D341Med (cell line): ENCODE measurements around the gene PI4KA.

Source experiments
- DNase-seq: peaks from one replicate; pipeline ENCODE4 v3.0.0; 2012; ENCODE audit warnings: low spot score

PI4KA gene

DNA sequence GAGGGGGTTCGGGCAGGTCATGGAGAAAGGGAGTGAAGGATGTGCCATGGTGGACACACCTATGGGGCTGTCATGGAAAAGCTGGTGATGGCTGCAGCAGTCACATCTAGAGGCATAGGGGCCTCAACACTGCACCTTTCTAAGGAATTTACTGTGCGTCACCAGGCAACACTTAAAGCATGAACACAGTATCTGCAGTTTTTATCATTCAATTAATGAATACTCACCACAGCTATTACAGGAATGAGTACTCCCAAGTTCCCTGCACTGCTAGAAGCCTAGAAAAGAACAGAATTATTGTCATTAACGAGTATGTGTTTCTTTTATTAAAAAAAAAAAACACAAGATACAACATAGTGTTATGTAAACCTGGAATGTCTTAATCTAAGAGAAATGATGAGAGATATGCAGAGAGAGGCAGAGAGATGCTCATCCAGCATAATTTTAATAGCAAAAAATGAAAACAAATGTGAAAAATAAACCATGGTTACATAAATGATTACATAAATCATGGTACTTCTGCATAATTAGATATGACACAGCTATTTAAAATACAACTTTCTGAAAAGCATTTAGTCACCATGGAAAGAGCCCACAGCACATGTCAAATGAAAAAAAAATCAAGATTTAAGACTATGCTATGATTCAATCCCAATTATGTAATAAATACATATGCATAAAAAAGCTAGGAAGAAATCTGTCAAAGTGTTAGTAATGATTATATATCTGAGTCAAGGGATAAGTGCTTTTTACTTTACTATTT is 65.5 kb downstream of the PI4KA start:
- no peak for DNase-seq

DNA sequence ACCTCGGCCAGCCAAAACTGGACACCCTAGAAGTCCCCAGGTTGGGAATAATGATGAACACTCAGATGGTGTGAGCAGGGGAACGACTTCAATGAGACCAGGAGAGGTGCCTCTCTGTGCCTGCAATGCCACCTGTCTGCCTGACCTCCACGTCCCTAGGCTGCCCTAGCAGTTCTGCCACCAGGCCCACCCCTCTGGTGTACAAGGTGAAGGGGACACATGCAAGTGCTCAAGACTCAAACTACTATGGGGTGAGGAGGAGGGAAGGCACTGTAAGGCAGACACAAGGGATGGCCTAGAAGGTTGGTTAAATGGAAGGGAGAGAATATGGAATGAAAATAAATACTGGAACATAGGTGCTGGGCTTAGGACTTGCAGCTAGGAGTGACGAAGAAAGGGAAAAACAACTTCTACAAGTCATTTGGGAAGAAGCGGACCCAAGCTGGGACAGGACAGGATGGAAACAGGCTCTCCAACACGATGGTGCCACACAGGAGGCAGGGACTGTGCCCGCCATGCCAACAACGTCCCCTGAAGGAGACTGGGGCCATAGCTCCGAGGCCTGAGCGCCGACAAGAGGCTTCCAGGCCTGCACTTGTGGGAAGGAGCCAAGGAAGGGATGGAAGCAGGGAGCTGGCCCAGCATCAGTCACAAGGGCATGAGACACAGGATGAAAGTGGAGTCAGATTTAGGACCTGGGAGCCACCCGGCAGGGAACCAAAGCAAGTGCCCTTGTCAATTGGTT is 66.2 kb downstream of the PI4KA start:
- no peak for DNase-seq

DNA sequence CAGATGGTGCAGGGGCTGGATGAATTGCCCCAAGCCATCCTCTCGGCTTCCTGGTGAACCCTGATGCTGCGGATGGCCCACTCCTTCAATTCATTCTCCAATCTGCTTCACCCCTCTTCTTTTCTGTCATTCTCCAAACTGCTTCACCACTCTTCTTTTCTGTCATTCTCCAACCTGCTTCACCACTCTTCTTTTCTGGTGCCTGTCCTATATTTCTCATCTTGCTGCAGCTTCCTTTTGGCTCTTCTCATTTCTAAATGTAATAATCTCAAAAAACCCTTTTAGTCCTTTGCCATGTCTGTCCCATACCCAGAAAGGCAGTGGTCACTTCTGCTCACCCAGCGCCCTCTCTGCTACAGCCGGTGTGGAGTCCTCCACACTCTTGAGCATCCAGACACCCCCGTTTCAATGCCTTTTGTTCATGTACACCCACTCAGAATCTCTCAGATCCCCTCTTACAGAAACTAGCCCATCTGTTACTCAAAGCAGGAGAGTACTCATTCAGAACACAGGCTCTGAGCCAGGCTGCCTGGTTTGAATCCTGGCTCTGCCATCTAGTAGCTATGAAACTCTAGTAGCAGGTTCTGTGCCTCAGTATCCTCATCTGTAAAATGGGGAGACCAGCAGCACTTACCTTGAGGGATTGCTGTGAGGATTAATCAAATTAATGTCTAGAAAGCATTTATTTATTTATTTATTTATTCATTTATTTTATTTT is 69.8 kb downstream of the PI4KA start:
- no peak for DNase-seq

DNA sequence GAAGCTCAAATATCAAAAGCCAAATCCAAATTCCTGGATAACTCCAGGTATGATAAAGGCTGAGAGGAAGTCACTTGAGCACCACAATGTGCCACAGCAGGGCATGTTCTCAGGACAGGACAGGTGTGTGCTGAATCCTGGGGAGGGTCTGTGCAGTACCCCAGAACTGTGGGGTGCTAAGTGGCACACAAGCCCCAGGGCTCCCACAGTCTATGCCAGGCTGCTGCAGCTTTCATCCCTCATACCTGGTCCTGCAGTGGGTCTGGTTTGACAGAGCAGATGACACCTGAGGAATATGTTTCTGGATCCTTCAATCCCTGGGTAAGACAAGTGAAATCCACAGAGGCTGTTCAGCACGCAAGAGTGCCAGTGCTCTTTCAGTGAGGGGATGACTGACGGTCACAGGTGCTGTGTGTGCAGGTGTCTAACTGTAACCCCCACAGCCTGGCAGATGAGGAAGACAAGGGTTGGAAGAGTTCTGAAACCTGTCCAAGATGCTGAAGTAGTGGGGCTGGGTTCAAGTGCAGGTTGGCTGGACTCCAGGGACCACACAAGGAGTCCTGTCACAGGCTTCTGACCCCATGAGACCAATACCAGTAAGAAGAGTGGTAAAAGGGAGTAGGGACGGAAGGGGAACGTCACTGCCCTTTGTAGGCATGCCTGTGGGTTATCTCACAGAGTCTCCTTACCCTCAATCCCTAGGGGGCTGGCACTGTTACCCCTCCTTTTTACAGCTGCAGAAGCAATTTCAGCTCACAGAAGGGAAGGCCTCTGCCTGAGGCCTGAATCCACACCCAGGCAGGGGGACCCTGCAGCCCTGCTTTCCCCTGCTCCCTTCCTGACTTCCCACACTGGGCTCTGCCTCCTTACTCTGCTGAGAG is 70.6 kb downstream of the PI4KA start:
- DNase-seq = no peak

DNA sequence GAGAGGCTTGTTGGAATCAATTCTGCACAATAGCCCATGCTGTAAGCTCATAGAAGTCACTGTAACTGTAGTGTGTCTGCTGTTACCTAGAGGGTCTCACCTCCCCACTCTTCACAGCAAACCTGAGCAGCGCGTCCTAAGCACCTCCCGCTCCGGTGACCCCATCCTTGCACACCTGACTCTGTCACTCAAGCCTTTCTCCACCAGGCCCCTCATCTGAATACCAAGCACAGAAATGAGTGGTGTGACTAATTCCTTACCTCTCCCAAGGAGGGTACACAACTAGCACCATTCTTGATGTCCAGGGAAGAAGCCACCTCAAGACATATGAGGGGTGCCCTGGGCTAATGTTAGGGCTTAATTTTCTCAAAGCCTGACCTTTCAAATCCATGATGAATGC is 71.4 kb downstream of the PI4KA start:
- no peak for DNase-seq

DNA sequence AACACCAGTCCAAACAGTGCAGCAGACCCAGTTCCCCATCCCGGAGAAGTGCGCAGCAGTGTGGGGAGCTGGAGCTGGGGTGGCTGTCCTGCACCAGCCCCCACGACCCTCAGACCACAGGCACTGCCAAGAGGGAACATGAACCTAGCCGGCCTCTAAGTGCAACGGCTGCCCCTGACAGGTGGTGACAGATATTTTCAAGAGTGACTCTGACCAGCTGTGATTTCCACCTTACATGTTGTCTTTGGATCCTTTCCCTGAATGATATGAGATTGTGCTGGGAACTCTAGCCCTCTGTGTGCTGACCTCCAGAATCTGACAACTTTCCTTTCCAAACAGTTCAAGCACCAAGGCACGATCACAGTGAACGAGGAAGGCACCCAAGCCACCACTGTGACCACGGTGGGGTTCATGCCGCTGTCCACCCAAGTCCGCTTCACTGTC is 72.1 kb downstream of the PI4KA start:
- DNase-seq = no peak

DNA sequence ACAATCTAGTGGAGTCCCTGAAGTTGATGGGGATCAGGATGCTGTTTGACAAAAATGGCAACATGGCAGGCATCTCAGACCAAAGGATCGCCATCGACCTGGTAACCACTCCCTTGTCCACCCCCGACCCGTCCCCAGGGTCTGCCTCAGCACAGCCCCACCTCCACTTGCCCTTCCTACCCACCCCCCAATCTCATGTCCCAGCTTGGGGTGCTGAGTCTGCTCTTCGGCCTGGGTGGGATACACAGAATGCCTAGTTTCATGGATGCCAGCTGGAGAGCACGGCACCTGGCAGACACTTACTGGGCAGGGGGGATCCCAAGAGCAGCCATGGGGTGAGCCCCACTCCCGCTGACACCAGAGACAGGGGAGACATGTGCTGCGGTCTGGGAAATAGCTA is 72.6 kb downstream of the PI4KA start:
- DNase-seq = no peak

DNA sequence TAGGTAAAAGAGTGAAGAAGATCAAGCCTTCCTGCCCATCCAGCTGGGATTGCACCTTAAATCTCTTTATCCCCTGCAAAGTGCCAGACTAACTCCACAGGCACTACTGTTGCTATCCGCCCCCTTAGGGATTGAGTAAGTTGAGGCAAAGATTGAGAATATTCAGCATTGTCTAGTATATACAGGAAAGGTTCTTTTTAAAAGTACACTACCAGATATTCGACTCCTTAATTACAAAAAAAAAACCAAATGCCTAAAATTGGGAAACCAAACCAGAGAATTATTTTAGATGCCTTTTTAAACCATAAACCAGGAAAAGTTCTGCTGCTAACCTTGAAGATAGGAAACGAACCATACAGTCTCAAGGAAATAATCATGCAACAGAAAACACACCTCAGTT is 73.2 kb downstream of the PI4KA start:
- no peak for DNase-seq

DNA sequence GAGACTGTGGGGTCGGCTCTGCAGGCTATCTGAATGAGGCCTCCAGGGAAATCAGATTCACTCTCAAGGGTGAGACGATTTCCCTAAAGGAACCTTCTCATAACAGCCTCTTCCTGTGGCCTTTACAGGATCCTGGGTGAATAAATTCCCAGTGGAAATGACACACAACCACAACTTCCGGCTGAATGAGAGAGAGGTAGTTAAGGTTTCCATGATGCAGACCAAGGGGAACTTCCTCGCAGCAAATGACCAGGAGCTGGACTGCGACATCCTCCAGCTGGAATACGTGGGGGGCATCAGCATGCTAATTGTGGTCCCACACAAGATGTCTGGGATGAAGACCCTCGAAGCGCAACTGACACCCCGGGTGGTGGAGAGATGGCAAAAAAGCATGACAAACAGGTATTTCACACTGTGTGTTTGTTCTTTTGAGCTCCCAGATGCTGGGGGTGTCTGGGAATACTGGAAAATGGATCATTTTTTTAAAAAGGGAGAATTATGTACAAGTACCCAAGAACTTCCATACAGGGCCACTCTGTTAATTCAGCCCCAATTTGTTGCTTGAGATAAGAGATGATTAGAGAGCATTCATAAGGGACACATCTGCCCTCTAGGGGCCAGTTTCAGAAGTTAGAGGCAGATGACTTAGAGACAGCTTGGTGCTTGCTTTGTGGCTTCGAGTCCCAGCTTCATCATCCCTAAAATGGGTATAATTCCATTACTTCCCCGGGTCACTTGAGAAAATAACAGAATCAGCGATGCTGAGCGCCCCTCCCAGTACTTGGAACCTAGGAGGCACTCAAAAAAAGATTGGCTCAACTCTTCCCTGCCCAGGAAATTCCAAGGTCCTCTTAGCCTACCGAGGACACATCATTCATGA is 74.5 kb downstream of the PI4KA start:
- DNase-seq = peak; percentile 71

DNA sequence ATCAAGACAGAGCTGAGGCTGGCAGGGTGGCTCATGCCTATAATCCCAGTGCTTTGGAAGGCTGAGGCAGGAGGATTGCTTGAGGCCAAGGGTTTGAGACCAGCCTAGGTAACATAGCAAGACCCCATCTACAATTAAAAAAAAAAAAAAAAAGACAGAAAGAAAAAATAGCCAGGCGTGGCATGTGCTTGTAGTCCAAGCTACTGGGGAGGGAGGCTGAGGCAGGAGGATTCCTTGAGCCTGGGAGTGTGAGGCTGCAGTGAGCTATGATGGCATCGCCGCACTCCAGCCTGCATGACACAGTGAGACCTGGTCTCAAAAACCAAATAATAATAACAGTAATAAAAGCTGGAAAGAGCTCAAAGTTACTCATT is 75.3 kb downstream of the PI4KA start:
- no peak for DNase-seq

DNA sequence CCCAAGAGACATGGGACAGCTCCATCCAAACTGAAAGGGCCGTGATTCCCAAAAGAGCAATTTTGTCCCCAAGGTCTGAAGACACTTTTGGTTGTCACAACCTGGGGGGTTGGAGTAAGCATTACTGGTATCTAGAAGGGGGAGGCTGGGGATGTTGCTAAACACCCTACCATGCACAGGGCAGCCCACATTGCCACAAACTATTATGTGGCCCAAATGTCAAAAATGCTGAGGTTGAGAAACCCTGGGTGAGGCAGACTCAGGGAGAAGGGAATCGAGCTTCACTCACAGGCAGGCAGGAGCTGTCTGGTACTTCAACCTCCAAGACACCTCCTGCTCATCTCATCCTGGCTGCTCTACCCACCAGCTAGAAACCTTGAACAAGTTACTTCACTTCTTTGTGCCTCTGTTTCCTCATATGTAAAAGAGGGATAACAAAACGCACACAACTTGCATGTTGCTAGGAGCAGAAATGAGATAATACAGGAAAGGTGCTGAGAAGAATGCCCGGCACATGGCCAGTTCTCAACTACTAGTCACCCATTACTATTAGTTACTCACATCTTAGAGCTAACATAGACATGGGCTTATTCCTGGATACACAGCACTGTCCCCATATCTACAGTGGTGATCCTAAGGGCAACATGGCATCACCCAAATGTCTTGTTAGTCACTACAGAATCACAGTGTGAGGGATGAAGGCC is 75.9 kb downstream of the PI4KA start:
- DNase-seq = no peak

DNA sequence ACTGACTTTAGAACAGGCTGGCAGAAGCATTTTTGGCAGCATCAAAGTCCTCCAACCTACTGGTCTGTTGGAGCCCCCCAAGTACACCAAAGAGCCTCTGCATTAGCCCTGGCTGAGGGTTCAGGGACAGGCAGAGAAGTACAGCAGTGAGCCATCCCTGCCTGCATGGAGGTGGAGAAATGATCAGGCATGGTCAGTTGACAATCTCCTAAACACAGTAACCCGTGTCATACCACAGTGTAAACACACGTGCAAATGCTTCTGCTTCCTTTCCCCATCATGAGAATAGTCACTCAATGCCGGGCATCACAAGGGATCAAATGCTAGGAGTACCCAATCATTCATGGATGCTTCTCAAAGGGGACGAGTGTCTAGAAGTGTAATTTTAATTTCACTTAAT is 76.5 kb downstream of the PI4KA start:
- DNase-seq = no peak

DNA sequence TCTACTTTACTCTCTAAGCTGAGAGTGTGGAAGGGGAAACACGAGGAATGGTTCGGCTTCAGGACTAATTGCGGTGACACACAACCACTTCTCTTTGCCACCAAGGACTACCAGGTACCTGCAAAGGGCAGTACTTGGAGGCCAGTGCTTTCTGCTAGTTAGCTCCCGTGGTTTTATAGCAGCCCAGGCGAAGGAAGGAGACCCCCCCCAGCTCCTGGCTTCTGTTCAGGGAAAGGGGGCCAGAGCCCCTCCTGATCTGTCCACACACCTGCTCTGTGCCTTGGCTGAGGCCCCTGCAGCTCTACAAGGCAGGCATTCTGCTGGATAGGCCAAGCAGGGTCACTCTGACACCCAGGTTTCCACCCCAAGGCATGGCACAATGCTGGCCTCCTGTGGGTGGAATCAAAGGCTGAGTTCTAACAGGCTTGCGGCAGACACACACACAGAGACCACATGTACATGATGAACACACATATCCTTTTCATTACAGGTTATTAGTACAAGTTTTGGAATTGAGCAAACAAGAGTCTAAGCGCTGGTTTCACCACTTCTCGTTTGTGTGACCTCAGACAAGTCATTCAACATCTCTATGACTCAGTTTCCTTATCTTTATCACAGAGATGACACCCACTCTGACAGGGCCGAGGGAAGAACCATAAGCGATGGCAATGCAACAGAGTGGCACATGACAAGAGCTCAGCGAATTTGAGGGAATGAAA is 77.2 kb downstream of the PI4KA start:
- no peak for DNase-seq

DNA sequence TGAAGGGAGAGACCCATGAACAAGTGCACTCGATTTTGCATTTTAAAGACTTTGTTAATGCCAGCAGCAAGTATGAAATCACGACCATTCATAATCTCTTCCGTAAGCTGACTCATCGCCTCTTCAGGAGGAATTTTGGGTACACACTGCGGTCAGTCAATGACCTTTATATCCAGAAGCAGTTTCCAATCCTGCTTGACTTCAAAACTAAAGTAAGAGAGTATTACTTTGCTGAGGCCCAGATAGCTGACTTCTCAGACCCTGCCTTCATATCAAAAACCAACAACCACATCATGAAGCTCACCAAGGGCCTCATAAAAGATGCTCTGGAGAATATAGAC is 78.8 kb downstream of the PI4KA start:
- no peak for DNase-seq

DNA sequence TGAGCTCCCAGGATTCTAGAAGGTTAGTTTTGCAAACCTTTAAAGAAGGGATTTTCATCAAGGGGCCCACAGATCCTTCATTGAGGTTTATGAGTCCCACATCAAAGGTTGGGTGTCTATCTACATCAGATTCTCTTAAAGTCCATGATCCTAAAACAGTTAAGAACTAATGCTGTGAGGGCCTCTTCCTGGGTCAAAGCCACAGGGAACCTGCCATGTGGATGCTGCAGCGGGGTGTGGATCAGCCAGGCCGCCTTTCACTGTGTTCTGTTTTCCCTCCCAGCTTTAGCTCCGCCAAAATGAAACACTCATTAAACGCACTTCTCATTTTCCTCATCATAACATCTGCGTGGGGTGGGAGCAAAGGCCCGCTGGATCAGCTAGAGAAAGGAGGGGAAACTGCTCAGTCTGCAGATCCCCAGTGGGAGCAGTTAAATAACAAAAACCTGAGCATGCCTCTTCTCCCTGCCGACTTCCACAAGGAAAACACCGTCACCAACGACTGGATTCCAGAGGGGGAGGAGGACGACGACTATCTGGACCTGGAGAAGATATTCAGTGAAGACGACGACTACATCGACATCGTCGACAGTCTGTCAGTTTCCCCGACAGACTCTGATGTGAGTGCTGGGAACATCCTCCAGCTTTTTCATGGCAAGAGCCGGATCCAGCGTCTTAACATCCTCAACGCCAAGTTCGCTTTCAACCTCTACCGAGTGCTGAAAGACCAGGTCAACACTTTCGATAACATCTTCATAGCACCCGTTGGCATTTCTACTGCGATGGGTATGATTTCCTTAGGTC is 79.4 kb downstream of the PI4KA start:
- DNase-seq = no peak

DNA sequence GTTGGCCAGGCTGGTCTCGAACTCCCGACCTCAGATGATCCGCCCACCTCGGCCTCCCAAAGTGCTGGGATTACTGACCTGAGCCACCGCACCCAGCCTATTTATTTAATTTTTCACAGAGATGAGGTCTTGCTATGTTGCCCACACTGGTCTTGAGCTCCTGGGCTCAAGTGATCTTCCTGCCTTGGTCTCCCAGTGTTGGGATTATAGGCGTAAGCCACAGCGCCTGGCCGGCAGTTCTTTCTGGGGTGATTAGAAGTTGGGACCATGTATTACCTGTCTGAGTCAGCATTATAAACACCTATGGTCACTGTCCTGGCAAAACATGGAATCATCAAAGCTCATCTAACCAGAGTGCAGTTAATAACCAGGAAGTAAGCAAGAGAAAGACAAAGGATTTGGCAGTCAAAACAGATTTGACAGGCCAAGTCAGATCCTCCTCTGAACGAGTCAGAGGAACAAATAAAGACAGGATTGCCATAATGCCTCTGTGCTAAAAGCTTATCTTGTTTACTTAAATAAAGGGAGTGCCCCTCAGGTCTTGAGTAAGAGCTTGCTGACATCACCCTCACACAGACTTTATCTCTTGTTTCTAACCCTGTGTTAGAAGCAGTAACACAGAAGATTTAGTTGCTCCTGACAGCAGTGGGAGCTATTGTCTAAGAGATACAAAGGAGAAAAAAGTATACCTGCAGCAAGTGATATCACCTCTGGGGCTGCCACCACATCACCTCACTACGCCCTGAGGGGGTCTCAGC is 81.0 kb downstream of the PI4KA start:
- no peak for DNase-seq

DNA sequence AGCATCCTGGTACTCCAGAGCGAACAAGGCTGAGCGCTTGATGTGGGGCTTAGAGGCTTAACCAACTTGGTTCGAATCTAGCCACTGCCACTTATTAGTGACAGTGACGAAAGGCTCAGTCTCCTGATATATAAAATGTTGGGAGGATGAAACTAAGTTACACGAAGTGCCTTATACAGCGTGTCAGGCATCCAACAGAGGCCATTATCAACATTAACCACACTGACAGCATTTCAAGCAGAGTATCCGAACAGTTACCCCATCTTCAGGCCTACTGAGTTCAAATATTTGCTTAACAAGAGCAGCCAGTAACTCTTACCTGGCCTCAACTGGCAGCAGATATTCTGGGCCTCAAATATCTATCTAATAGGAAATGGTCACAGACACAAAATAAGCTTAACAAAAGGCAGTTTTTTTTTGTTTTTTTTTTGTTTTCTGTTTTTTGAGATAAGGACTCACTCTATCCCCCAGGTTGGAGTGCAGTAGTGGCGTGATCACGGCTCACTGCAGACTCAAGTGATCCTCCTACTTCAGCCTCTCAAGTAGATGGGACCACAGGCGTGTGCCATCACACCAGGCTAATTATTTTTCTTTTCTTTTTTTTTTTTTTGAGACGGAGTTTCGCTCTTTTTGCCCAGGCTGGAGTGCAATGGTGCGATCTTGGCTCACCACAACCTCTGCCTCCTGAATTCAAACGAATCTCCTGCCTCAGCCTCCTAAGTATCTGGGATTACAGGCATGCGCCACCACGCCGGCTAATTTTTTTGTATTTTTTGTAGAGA is 81.8 kb downstream of the PI4KA start:
- no peak for DNase-seq
